Activated CD4-positive, alpha-beta T cell treated with anti-CD3 and anti-CD28 coated beads, Interleukin-2, amount 10 ng/mL, durations not matched to agents 7 days and 5 days (primary cell): ENCODE measurements around the gene MTMR4. TPM values are rescaled to one million over a fixed set of nuclear protein-coding genes. Genes with fewer than 3 reads are reported as not detected.

Source experiments
- total RNA-seq, 2 experiments: library from RNA; stranded (reverse); gene quantifications; one replicate each; pipeline ENCODE4 v1.2.3, GENCODE V29; 2021

Gene MTMR4
- total RNA-seq, 2 experiments from 2014 or later = 48.9 to 55.9 TPM

Other genes with a start within 250 kb of the MTMR4 start
- gene MPO, start 233.7 kb downstream of the MTMR4 start, total RNA-seq = not detected
- 10 to 100 TPM; 44.1 to 57.5 TPM for gene TSPOAP1, start 185.8 kb downstream of the MTMR4 start, total RNA-seq
- gene SUPT4H1, start 162.4 kb downstream of the MTMR4 start, total RNA-seq = 10 to 100 TPM; 66.1 to 69.0 TPM
- gene RNF43, start 97.1 kb downstream of the MTMR4 start, total RNA-seq = under 1 TPM; 0.07 to 0.12 TPM
- gene HSF5, start 26.2 kb downstream of the MTMR4 start, total RNA-seq = under 1 TPM; 0.77 to 0.89 TPM
- gene TEX14, start 177.4 kb upstream of the MTMR4 start, total RNA-seq = under 1 TPM; 0.27 to 0.50 TPM
- 10 to 100 TPM; 62.7 to 65.8 TPM for gene RAD51C, start 178.0 kb upstream of the MTMR4 start, total RNA-seq
- not detected for gene PPM1E, start 241.2 kb upstream of the MTMR4 start, total RNA-seq